ENCODE data around the gene SOHLH1. TPM values are rescaled to one million over a fixed set of nuclear protein-coding genes. Genes with fewer than 3 reads are reported as not detected.

SOHLH1 gene
- total and polyA plus RNA-seq, 2 experiments from 2014 or later: not detected

DNA sequence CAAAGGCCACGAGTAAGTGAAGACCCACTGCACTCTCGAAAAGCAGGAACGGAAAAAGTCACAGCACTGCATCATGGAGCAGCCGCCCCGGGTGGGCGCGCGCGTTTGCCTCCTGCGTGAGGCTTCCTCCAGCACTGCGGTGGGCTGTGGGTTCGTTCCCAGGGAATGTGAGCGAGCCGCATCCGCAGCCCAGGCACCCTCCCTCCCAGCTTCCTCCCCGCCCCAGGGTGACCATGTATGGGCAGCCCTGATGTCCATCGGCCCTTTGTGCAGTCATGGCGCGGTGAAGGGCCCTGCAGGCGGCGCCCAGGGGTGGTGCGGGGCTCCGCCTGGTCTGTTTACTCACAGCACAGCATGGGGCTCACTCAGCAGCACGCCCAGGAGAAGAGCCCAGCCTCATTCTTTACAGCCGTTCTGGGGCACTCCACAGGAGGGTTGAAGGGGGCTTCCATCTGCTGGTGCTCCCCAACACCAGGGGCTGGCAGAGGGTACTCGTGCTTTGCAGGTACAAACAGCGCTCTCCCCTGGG is 35.4 kb upstream of the SOHLH1 start:
- H2AFZ ChIP-seq: no peak overlapping the region
- WGBS (ENCODE audit: low lambda C conversion rate, missing lambda C conversion rate): 89% methylated on average over 27 of the region's 27 CpGs
- no peaks in the 10 kb centered on the region for H3K36me3 ChIP-seq (replicated peaks; ENCODE audit: insufficient read depth, low read depth)
- DNase-seq (ENCODE audit: low spot score): no peak
- TF ChIP-seq, protein P1, sequence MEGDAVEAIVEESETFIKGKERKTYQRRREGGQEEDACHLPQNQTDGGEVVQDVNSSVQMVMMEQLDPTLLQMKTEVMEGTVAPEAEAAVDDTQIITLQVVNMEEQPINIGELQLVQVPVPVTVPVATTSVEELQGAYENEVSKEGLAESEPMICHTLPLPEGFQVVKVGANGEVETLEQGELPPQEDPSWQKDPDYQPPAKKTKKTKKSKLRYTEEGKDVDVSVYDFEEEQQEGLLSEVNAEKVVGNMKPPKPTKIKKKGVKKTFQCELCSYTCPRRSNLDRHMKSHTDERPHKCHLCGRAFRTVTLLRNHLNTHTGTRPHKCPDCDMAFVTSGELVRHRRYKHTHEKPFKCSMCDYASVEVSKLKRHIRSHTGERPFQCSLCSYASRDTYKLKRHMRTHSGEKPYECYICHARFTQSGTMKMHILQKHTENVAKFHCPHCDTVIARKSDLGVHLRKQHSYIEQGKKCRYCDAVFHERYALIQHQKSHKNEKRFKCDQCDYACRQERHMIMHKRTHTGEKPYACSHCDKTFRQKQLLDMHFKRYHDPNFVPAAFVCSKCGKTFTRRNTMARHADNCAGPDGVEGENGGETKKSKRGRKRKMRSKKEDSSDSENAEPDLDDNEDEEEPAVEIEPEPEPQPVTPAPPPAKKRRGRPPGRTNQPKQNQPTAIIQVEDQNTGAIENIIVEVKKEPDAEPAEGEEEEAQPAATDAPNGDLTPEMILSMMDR (IDR thresholded peaks at IDR 0.05; ENCODE audit: poor library complexity): no peak
- TF ChIP-seq EZH2phosphoT487 (IDR thresholded peaks at IDR 0.05; ENCODE audit: low read depth, severe bottlenecking, unreplicated experiment) (no peak), EZH2 (IDR thresholded peaks at IDR 0.05; ENCODE audit: borderline replicate concordance) (no peak)
- no peaks in the 10 kb centered on the region for H3K79me2 ChIP-seq
- H3K9me2 ChIP-seq (replicated peaks; ENCODE audit: insufficient read depth): no peaks in the 10 kb centered on the region
- no peaks in the 10 kb centered on the region for H4K20me1 ChIP-seq (ENCODE audit: insufficient read depth, poor library complexity, severe bottlenecking)
- H3K9me3 ChIP-seq (ENCODE audit: low read depth): no peaks in the 10 kb centered on the region
- no peaks in the 10 kb centered on the region for H3K4me1 ChIP-seq (ENCODE audit: insufficient read depth)
- no peak overlapping the region for H3K27ac ChIP-seq
- peaks cover 38% of the 10 kb centered on the region for H3K27me3 ChIP-seq
- H3K4me3 ChIP-seq: no peak overlapping the region
- no peak overlapping the region for H3K4me2 ChIP-seq

DNA sequence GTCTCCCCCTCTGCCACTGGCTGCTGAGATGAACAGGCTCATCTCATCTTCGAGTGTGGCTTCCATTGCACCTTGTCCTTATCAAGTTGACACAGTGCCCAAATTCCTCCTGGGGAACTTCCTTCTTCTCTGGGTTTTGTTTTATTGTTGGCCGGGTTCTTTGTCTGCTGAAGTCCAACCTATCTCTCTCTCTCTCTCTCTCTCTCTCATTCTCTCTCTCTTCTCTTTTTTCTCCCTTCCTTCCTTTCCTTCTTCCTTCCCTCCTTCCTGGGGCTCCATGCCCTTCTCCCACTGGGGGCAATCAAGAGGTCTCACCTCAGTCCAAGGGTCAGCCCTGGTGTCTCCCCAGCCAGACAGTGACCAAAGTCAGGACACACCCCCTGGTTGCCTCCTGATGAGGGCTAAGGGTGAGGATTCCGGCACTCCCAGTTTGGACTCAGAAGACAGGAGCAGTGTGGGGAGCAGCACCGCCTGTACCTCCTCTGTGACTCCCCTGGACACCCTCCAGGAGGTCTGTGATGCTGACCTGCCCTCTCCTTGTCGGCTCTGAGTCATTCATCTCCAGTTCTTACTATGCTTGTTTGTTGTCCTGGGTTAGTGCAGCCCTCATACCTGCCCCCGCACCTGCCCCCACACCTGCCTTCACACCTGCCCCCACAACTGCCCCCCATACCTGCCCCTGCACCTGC is 33.4 kb upstream of the SOHLH1 start:
- 78% methylated on average over 5 of the region's 6 CpGs for WGBS (ENCODE audit: low lambda C conversion rate, missing lambda C conversion rate)
- Histone ChIP-seq H3K79me2 (no peaks in the 10 kb centered on the region), H3K4me1 (ENCODE audit: insufficient read depth) (no peaks in the 10 kb centered on the region), H3K4me3 (no peak overlapping the region), H4K20me1 (ENCODE audit: insufficient read depth, poor library complexity, severe bottlenecking) (no peaks in the 10 kb centered on the region), H3K4me2 (no peak overlapping the region), H3K9me3 (ENCODE audit: low read depth) (no peaks in the 10 kb centered on the region), H2AFZ (no peak overlapping the region), H3K27me3 (peaks cover 30% of the 10 kb centered on the region), H3K9me2 (replicated peaks; ENCODE audit: insufficient read depth) (no peaks in the 10 kb centered on the region), H3K36me3 (replicated peaks; ENCODE audit: insufficient read depth, low read depth) (no peaks in the 10 kb centered on the region), H3K27ac (no peak overlapping the region)
- TF ChIP-seq EZH2phosphoT487 (IDR thresholded peaks at IDR 0.05; ENCODE audit: low read depth, severe bottlenecking, unreplicated experiment): no peak
- no peak for TF ChIP-seq EZH2 (IDR thresholded peaks at IDR 0.05; ENCODE audit: borderline replicate concordance)
- TF ChIP-seq, protein P1 (IDR thresholded peaks at IDR 0.05; ENCODE audit: poor library complexity): no peak
- no peak for DNase-seq (ENCODE audit: low spot score)

DNA sequence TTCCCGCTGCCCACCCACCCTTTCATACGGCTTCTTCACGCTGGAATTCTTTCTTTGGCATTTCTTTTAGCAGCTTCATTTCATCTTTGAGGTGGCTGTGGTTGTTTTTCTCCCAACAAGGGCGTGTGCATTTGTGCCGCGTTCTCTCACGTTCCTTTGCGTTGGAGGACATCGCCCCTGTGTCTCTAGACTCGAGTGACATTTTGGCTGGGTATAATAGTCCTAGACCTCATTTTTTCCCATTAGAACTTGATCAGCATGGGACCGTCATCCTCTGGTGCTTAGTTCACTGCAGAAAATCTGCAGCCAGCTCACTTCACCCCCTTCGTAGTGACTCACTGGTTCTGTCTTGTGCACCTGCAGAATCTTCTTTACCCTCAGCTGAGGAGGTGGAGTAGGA is 32.2 kb upstream of the SOHLH1 start:
- Histone ChIP-seq H3K79me2 (no peaks in the 10 kb centered on the region), H3K9me2 (replicated peaks; ENCODE audit: insufficient read depth) (no peaks in the 10 kb centered on the region), H3K4me3 (no peak overlapping the region), H4K20me1 (ENCODE audit: insufficient read depth, poor library complexity, severe bottlenecking) (no peaks in the 10 kb centered on the region), H2AFZ (no peak overlapping the region), H3K4me1 (ENCODE audit: insufficient read depth) (no peaks in the 10 kb centered on the region), H3K9me3 (ENCODE audit: low read depth) (no peaks in the 10 kb centered on the region), H3K36me3 (replicated peaks; ENCODE audit: insufficient read depth, low read depth) (no peaks in the 10 kb centered on the region), H3K27me3 (peaks cover 19% of the 10 kb centered on the region), H3K4me2 (no peak overlapping the region), H3K27ac (no peak overlapping the region)
- WGBS (ENCODE audit: low lambda C conversion rate, missing lambda C conversion rate): 97% methylated on average over 12 of the region's 12 CpGs
- DNase-seq (ENCODE audit: low spot score): no peak
- no peak for TF ChIP-seq EZH2 (IDR thresholded peaks at IDR 0.05; ENCODE audit: borderline replicate concordance)
- no peak for TF ChIP-seq EZH2phosphoT487 (IDR thresholded peaks at IDR 0.05; ENCODE audit: low read depth, severe bottlenecking, unreplicated experiment)
- TF ChIP-seq, protein P1 (IDR thresholded peaks at IDR 0.05; ENCODE audit: poor library complexity): no peak

Measured in hepatocyte (in vitro differentiated cells).